NCI-H345 (cell line): ENCODE measurements around the gene C4orf17.
A peak's percentile ranks its signal among the peaks of the same experiment; 100 is the strongest.

Source experiments
- DNase-seq: peaks from one replicate; lab custom pipeline; 2025; lab: John Stamatoyannopoulos, UW

C4orf17 gene

GRCh38 chr4:99537674-99538073, 26.9 kb downstream of the C4orf17 start:
- DNase-seq: no peak

DNA sequence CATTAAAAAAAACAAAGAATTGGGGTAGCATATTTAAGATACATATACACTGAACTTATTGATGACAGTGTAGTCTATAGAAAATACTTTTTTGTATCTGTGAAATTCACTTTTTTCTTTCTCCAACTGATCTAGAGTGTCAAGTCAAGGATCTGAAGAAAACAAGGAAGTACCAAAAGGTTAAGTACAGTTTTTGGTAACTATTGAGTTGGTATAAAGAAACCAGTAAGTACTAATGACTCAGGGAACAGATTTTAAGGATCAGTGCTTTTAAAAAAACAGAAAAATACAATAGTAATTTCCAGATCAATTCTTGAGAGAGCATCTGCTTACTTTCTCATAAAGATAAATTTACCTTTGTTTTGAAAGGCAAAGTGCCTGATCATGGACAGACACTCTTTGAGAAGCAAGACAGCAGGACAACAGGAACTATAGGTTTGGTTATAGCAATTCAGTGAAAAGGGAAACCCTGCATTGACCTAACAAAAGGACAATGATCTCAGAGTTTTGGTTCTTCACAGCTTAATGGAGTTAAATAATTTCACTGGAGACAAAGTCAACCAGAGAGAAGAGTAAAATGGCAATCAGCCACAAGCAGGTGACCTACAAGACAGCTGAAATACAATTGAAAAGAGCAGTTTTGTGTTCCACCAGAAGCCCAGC, 29.6 kb downstream of the C4orf17 start:
- DNase-seq: no peak

GRCh38 chr4:99552872-99553271, 42.1 kb downstream of the C4orf17 start:
- no peak for DNase-seq

- peak; percentile 94 for DNase-seq
Observed at GRCh38 chr4:99563310-99564186, 52.7 kb downstream of the C4orf17 start, which contains the start of gene TRMT10A. Gene TRMT10A, minus strand, starts transcription at chr4:99564039. Its CDS starts 4,701 bp downstream, at chr4:99559338.

DNA sequence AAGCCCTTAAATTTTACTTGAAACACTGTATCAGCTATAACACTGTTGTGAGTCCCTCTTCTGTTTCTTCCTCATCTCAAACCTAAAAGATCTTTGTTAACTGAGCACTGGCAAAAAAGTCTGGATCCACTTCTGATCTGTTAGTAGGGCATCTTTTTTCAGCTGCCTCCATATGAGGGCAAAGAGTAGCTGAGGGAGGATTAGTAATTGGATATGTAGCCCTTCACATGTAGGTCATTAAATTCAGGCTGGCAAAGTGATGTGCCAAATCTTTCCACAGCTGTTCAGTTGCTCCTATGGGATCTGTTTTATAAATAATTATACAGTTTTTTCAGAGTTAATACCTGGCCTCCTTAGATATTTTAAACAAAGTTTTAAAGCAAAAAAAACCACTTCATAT, 54.1 kb downstream of the C4orf17 start:
- DNase-seq: no peak

DNA sequence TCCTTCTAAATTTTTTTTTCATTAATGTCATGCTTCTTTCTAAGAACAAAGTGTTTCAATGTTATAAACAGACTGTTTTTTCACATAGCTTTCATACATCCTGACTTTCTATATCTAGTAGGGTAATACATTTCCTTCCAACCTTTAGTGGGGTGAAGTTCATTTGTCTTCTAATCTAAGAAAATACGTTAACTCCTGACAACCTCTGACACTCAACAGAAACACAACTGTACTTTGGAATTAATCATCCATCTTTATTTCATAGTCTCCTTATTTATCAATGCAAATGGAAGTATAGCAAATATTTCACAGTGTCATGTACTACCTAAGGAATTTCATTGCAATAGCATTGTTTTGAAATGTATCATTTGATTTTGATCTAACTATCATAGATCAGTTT, 61.1 kb downstream of the C4orf17 start:
- no peak for DNase-seq

DNA sequence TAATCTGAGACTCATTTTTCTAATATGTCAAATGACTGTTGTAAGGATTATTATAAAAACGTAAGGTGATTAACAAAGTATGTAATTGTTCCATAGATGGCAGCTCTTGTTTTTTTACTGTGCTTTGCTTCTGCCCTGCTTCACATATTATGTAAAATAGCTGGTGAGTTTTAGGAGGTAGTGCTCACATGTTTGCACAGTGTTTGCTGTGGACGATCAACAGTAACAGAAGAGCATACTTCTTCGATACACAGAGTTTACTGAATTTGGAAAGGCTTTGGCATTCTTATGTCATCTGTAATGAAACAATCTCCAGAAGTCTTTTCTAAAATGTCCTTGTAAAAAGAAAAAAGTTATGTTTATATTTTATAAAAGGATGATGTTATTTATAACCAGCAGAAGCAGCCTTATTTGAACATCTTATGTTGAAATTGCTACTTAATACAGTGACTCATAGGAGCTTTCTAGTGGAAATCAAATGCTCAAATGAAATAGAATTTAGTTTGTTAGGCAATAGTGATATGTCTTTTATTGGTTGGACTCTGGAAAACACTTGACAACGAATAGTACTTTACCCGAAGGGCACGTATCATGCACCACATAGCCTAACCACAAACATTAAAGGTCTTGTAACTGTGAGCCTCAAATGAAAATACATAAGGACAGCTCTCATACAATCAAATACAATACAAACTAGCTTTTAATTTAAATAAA, 61.9 kb downstream of the C4orf17 start:
- no peak for DNase-seq

DNA sequence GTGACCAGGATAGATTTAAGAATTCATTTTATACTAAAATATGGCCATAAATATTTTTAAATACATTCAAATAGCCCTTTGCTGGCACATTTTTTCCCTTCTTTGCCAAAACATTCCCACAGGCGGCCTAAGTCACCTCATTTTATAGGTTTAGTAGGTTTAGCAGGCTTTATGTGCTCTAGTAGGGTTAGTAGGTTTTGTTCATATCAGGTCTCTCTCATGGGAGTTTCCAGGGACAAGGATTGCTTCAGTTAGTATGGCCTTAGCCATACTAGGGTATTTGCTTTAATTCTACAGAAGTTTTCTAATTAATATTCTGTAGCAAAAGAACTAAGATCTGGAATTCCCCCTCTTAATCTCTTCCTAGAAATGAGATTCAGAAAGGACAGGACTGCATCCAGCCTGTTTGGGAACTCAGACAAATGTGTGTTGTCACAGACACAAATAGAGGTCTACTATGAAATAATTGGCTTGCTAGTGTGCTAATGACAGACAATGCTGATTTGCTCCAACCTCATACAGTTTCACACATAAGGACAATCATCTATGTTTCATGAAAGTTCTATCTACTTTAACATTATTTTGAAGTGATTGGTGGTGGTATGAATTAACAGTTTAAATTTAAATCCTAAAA, 63.0 kb downstream of the C4orf17 start:
- DNase-seq: no peak

- DNase-seq: no peak
Observed at GRCh38 chr4:99574530-99575324, 63.9 kb downstream of the C4orf17 start, which contains the start of gene MTTP. Gene MTTP, plus strand, starts transcription at chr4:99574824. Its CDS starts 86 bp downstream, at chr4:99574910.

DNA sequence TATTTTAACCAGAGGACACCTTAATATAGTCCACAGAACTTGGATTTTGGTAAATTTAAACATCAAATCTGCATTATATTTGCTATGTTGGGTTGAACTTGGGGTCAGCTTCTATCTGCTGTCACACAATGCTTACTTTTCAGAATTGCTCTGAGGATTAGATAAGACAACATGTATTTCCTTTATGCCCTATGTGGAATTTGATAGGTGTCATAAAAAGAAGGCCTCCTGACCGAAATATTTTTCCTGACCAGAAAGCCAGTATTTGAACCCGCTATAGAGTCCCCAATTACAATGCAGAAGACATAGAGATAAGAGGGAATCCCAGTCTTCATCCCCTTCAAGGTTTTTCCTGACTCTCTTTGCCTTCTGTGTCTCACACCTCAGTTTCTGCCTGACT, 67.9 kb downstream of the C4orf17 start:
- DNase-seq: no peak

DNA sequence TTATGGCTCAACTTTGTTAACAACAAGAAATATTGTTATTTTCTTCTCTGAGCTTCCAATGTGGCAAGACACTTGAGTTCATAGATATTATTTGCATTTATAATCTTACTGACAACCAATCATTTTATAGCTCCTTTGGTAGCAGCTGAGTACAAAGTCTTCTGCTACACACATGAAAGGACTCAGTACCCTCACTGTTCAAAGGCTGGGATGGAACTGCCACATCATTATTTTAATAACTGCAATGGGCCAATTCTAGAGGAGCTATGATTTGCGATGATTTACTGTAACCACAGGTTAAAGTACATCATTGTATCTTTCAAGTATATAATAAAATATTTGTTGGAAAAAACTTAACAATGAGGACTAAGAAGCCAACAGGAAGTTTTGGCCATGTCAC, 74.7 kb downstream of the C4orf17 start:
- no peak for DNase-seq

DNA sequence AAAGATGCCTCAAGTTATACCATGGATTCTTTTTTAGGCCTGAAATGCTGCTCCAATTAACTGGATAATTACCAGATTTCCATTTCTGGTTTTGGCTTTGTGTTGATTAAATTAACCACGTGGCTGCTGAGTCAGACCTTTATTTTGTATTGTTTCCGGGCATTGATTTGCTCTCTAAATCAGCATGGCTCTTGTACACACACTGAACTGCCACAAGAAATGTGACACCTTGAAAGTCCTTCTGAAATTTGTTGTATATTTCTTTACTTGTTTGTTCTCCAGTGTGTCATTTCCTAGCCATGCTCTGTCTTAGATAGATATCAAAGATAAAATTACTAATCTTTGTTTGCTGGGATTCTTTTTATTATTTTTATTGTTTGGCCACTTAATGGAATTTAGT, 75.5 kb downstream of the C4orf17 start:
- DNase-seq: peak; percentile 1

DNA sequence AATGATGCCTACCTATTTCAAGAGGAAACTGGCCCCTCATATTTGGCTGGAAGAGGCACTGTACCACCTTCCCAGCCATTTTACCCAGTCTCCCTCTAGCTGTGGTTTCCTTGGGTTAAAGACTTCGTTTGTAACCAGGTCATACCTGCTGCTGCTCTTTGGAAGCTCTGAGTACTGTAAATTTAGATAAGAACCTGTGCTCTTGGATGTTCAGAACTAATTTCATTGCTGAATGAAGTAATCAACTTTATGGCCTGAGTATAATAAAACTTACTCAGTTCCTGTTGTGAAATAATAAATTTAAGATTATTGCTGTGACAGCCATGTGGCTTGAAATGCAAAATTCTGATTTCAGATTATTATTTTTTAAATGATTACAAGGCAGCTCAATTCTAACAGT, 76.0 kb downstream of the C4orf17 start:
- no peak for DNase-seq

DNA sequence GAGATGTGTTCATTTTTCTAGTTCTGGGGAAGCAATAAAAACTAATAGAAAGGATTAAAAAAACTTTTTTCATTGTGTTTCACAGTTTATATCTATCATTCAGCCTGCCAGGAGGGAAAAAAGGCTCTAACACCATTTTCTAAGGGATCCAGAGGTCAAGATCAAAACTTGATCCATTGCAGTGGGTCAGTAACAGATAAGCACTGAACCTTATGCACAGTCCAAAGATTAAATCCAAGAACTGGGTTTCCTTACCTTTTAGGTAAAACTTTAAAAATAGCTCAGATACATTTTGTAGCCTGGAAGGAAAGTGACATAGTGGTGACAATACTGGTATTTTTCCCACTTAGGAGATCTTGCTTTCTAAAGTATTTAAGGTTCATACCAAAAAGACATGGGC, 76.5 kb downstream of the C4orf17 start:
- DNase-seq: no peak

GRCh38 chr4:99587803-99588202, 77.0 kb downstream of the C4orf17 start:
- no peak for DNase-seq

GRCh38 chr4:99591757-99592156, 80.9 kb downstream of the C4orf17 start:
- no peak for DNase-seq
